Femur (tissue), 1 donor: ENCODE results near the gene FAM209A.
"Not testable (repeated sequence)": the region's sequence is repeated elsewhere in the genome, so short reads cannot be mapped to it uniquely, and the experiment has no call there.

Experiments used
- DNase-seq: peaks from one replicate; pipeline ENCODE4 v3.0.0-alpha.2; 2017

Gene FAM209A

DNA sequence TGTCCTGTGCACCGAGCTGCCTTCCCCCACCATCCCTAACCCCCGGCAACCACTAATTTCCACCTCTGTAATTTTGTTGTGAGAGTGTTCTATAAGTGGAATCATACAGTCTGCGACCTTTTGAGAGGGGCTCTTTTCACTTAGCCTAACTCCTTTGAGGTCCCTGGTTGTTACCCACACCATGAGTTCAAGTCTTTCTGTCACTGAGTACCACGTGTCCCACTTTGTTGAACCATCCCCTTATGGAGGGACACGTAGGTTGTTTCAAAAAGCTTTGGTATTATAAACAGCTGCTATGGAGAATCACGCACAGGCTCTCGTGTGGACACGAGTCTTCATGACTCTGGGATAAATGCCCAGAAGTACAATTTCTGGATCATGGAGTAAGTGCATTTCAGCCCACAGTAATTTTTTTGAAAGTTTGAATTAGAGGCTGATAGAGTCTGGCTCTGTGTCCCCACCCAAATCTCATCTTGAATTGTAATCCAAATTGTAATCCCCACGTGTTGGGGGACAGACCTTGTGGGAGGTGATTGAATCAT is 18.0 kb downstream of the FAM209A start:
- no peak for DNase-seq

DNA sequence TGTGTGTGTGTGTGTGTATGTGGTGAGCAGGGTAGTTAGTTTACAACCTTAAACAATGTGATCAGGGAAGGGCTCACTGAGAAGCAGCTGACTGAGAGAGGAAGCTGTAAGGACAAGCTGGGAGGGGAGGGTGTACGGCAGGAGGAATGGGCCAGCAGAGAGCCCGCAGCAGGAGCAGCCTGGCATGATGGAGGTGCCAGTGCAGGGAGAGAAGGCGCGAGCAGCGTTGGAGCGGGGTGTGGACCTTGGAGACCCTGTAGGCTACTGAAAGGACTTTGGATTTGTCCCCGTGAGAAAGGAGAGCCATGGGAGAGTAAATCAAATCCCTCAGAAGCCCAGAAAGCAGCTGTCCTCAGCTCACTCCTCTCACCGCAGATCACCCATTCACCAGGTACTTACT is 27.0 kb downstream of the FAM209A start:
- DNase-seq = no peak

DNA sequence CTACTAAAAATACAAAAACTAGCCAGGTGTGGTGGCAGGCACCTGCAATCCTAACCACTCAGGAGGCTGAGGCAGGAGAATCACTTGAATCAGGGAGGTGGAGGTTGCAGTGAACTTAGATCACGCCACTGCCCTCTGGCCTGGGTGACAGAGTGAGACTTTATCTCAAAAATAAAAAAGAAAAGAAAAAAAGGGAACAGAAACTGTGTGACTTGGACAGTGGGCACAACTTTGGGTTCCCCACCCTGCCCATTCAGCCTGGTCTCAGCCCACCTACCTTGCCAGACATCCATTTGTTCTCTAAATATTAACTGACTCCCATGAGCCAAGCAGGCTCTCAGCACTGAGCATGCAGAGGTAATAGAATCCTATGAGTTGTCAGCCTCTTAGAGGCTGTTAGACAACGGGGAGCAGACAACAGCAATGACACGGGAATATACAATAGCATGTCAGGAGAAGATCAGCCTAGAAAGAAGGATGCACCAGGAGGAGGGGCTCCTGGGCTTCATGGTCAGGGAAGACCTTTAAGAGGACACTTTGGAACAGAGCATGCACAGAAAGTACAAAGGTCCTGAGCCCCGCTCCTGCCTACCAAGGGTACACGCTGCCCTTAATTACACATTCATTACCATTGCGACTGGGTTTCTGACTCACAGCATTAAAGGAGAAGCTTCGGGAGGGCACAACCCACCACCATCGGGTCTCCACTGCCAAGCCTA is 28.5 kb downstream of the FAM209A start:
- DNase-seq = no peak

DNA sequence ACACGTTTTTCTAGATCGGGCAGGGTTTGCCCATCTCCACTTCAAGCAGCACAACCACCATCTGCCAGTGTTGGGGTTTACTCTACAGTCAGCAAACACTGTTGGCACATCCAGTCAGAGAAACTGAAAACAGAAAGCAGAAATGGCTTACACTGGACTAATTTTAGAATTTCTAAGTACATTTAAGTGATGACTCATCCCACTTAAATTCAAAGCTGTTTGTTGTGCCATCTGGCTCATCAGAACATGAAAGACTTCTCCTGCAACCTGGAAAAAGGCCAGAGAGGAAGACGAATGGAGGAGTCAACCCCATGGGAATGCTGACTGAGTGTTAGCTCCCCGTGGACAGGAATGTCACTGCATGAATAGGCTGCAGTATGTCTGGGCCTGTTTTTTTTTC is 30.3 kb downstream of the FAM209A start:
- DNase-seq = peak; percentile 25

DNA sequence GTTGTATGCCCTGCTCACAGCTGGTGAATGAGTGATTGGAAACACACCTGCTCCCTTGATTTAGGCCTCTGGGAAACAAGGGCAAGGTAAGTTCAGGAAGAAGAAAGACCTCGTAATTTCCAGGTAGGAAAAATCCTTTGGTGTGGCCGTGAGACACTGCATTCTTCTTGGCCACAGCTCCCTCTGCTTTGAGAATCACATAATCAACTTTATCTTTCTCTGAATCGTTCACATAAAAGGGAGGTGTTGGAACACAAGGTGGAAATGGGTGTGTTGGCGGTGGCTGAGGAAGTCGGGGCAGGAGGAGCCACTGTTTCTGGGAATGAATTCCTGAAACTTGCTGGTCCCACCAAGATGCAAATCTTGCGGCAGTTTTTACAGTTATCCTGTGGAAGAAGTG is 34.4 kb downstream of the FAM209A start:
- no peak for DNase-seq

DNA sequence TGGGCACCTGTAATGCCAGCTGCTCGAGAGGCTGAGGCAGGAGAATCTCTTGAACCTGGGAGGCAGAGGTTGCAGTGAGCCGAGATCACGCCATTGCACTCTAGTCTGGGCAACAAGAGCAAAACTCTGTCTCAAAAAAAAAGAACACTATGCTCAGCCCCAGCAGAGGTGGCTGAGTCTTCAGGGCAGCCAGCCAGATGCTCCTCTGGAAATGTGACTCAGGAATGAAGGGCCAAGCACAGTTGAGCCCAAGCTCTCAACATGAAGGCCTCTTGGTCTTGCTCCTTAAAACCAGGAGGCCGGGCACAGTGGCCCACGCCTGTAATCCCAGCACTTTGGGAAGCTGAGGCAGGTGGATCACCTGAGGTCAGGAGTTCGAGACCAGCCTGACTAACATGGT is 40.0 kb downstream of the FAM209A start:
- DNase-seq = not testable (repeated sequence)

DNA sequence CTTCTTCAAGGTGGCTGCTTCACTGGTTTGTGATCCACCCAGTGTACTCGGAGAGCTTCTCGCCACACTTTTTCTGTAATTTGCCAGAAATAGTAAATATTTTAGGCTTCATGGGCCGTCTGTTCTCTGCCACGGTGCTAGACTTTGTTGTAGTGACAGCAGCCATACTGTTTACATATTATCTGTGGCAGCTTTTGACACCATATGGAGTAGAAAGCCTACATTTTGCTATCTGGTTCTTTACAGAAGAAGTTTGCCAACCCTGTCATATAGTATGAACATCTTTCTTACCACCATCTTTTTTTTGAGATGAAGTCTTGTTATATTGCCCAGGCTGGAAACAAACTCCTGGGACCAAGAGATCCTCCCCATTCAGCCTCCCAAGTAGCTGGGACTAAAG is 41.0 kb downstream of the FAM209A start:
- DNase-seq = no peak

DNA sequence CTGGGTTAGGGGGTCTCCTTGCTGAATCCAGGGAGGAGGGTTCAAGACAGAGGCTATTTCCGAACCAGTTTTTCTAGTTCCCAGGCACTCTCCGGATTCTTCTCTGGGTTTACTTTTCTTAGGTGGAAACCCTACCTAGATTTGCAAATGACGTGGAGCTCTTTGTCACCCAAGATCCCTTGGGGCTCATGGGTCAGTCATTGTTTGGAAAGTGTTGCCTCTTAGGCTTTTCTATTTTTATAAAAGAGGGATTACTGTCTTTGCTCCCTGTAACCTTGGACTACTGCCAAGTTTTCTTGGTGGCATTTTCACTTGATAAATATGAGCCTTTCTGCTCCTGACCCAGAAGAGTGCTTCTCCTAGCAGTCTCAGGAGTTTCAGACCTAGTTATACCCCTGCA is 42.1 kb downstream of the FAM209A start:
- DNase-seq = no peak

DNA sequence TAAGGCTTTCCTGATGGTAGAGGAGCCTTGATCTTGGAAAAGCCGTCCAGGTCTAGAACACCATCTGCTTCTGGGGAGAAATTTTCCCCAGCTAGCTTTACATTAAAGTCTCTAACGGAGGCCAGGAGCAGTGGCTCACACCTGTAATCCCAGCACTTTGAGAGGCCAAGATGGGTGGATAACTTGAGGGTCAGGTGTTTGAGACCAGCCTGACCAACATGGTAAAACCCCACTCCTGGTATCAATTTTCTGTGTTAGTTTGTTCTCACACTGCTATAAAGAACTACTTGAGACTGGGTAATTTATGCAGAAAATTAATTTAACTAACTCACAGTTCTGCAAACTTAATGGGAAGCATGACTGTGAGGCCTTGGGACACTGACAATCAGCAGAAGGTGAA is 46.3 kb downstream of the FAM209A start:
- no peak for DNase-seq

DNA sequence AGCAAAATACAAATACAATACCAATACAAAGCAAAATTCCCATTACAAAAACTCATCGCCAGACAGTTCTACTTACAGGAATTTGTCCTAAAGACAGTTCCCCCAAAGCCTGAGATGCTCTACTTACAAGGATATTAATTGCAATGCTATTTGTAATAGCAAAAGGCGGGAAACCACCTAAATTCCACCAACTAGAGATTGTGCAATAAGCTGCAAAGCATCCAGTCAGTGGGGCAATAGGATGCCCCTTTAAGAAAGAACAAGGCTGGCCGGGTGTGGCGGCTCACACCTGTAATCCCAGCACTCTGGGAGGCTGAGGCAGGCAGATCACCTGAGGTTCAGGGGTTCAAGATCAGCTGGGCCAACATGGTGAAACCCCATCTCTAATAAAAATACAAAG is 47.6 kb downstream of the FAM209A start:
- DNase-seq = no peak

DNA sequence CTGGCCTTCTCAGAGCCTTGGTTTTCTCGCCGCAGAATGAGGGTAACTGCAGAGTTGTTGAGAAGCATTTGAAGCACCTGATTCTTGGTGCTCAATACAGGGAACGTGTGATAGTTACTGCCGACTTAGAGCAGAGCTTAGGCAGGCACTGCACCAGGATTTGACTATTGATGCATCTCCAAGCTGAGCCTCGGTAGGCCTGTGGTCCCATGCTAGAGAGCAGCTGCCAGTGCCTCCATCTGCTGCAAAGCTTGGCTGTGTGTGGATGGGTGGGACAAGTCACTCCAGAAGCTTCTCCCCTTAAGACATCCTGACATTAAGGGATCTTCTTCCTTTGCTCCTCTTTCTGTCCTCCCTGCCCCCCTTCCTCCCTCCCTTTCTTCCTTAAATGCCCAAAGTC is 49.4 kb downstream of the FAM209A start:
- no peak for DNase-seq

DNA sequence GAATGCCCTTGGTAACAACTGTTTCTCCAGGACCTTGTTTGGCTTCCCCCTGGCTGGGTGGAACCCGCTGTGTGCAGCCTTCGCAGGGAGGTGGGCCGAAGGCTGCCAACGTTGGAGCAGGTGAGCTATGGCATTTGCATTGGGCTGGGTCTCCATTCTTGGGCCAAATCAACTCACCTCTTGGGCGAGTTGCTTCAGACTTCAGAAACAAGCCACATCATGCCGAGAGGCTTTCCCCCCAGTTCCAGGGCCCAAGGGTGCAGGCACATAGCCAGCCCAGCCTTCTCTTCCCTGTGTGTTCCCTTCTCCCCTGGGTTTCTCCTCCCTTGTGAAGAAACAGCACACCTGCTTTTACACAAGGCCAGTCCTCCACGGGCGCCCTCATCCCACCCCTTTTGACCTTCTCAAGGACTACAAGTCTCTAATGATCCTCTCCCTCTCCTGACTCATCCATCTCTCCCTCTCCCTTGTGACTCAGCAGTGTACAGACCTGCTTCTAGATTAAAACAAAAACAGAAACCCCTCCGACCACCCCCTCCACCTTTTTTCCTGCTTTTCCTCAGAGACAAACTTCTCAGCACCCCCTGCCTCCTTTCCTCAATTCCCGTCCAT is 50.1 kb downstream of the FAM209A start:
- DNase-seq = no peak

DNA sequence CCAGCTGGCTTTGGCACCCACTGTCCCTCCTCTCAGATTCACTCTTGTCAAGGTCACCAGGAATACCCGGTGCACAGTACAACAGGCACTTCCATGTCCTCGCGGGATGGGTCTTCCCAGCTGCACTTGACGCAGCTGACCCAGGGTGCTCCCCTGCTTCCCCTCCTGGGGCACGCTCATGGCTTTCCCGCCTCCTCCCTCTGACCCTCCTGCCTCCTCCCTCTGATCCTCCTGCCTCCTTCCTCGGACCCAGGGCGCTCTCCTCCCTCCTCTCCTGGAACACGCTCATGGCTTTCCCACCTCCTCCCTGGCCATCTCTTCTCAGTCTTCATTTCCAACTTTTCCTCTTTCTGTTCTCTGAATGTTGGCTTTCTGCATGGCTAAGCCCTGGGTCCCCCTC is 50.6 kb downstream of the FAM209A start:
- no peak for DNase-seq
